Measurements from ENCODE around the gene EYS.
"Not testable (repeated sequence)": the region's sequence is repeated elsewhere in the genome, so short reads cannot be mapped to it uniquely, and the experiment has no call there.

EYS gene

DNA sequence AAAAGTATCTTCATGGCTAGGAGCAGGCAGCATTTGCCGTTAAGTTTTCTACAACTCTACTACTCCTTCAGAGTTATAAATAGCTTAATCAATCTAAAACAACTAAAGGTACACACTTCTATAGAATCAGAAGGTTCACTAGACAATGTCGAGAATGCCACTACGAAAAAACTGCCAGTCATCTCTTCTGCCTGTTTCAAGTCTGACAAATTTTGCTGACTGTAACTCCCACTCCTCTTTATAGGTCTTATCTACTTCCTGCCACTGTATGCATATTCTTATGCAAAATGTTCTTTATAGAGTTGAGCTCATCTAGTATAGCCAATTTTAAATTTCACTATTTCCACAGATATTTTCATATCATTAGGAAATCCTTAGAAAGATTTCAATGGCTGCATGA lies 160.1 kb downstream of the EYS start:
- H3K4me2 ChIP-seq (ENCODE audit: low read length), result no peak overlapping the region
- no peak overlapping the region for H3K9ac ChIP-seq (ENCODE audit: low read depth, low read length)
- H3K27me3 ChIP-seq (ENCODE audit: control insufficient read depth, insufficient read depth, low read length), result no peaks in the 10 kb centered on the region
- no peaks in the 10 kb centered on the region for H3K9me3 ChIP-seq (replicated peaks; ENCODE audit: low read length)
- no peaks in the 10 kb centered on the region for H3K4me1 ChIP-seq (ENCODE audit: control insufficient read depth, insufficient read depth, low read length)
- H3K4me3 ChIP-seq (ENCODE audit: low read length), result no peak overlapping the region
- no peaks in the 10 kb centered on the region for H3K36me3 ChIP-seq (ENCODE audit: insufficient read depth, low read length)

DNA sequence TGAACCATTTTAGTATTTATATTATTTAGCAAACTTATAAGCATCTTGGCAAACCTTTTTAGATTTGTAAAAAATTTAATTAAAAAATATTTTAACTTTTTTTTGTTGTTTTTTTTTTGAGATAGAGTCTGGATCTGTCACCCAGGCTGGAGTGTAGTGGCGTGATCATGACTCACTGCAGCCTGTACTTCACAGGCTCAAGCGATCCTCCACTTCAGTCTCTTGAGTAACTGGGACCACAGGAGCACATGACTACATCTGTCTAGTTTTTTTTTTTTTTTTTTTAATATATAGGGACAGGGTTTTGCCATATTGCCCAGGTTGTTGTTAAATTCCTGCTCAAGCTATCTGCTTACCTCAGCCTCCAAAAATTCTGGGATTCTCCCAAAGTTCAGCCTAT lies 161.1 kb downstream of the EYS start:
- Histone ChIP-seq H3K4me2 (ENCODE audit: low read length) (no peak overlapping the region), H3K4me3 (ENCODE audit: low read length) (no peak overlapping the region), H3K27me3 (ENCODE audit: control insufficient read depth, insufficient read depth, low read length) (no peaks in the 10 kb centered on the region), H3K4me1 (ENCODE audit: control insufficient read depth, insufficient read depth, low read length) (no peaks in the 10 kb centered on the region), H3K9me3 (replicated peaks; ENCODE audit: low read length) (no peaks in the 10 kb centered on the region), H3K9ac (ENCODE audit: low read depth, low read length) (no peak overlapping the region), H3K36me3 (ENCODE audit: insufficient read depth, low read length) (no peaks in the 10 kb centered on the region)

DNA sequence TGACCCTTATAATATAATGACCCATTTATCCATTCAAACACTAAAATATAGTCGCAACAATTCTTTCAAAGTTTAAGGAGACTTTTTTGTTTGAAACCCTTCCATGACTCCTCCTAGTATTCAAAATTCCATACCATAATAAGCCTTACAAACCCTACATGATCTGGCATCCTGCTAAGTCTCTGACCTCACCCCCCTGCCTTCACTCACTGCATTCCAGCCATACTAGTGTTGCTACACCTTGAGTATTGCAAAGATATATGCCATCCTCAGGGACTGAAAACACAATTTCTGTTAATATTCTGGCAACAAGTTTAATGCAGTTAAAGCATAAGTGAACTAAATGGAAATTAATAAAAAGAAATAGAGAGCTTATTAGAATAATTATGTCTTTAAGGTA lies 168.4 kb downstream of the EYS start:
- Histone ChIP-seq H3K9me3 (replicated peaks; ENCODE audit: low read length) (peaks cover 4% of the 10 kb centered on the region), H3K4me2 (ENCODE audit: low read length) (no peak overlapping the region)

DNA sequence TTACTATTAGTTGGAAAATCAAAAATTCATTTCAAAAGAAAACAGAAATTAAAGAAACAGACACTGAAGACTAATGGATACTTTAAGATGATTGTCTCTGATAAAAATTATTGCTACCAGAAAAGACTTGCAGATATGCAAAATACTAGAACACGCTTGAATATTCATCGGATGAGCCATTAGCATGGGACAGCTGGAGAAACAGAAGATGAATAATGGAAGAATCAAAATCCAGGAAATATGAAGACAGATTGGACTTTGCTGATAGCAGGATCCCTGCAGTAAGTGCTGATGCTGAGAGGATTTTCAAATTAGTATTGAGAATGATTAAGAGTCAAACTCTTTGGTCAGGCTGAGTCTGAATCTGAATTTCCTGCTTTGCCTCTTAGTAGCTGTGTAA lies 169.4 kb downstream of the EYS start:
- no peak overlapping the region for H3K9ac ChIP-seq (ENCODE audit: low read depth, low read length)
- no peak overlapping the region for H3K4me2 ChIP-seq (ENCODE audit: low read length)
- no peak overlapping the region for H3K4me3 ChIP-seq (ENCODE audit: low read length)
- peaks cover 4% of the 10 kb centered on the region for H3K9me3 ChIP-seq (replicated peaks; ENCODE audit: low read length)
- H3K36me3 ChIP-seq (ENCODE audit: insufficient read depth, low read length), result no peaks in the 10 kb centered on the region
- no peaks in the 10 kb centered on the region for H3K27me3 ChIP-seq (ENCODE audit: control insufficient read depth, insufficient read depth, low read length)
- H3K4me1 ChIP-seq (ENCODE audit: control insufficient read depth, insufficient read depth, low read length), result no peaks in the 10 kb centered on the region

More for the DNA sequence above, 168.4 kb downstream of the EYS start:
- no peaks in the 10 kb centered on the region for H3K4me1 ChIP-seq (ENCODE audit: control insufficient read depth, insufficient read depth, low read length)
- no peaks in the 10 kb centered on the region for H3K36me3 ChIP-seq (ENCODE audit: insufficient read depth, low read length)
- H3K4me3 ChIP-seq (ENCODE audit: low read length), result no peak overlapping the region
- no peaks in the 10 kb centered on the region for H3K27me3 ChIP-seq (ENCODE audit: control insufficient read depth, insufficient read depth, low read length)
- no peak overlapping the region for H3K9ac ChIP-seq (ENCODE audit: low read depth, low read length)

DNA sequence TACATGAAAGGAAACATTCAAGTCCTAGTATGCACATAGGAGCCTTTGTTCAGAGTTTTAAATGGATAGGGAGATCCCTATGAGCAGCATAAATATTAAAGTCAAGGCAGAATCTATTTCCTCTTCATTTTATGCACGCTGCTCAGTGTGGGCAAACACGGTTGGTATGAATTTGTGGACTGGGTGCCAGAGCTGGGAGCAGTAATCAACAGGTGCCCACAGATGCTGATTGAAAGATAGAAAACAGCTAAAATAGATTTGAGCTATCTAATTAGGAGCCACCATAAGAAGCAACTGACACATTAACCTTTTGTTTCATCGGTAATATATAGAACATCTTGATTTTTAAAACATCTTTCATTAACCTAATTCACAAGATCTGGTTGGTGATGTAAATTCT lies 175.5 kb downstream of the EYS start:
- no peak overlapping the region for H3K4me2 ChIP-seq (ENCODE audit: low read length)
- H3K36me3 ChIP-seq (ENCODE audit: insufficient read depth, low read length), result no peaks in the 10 kb centered on the region
- no peak overlapping the region for H3K9ac ChIP-seq (ENCODE audit: low read depth, low read length)
- no peaks in the 10 kb centered on the region for H3K27me3 ChIP-seq (ENCODE audit: control insufficient read depth, insufficient read depth, low read length)
- no peak overlapping the region for H3K4me3 ChIP-seq (ENCODE audit: low read length)
- no peaks in the 10 kb centered on the region for H3K4me1 ChIP-seq (ENCODE audit: control insufficient read depth, insufficient read depth, low read length)
- peaks cover 4% of the 10 kb centered on the region for H3K9me3 ChIP-seq (replicated peaks; ENCODE audit: low read length)

DNA sequence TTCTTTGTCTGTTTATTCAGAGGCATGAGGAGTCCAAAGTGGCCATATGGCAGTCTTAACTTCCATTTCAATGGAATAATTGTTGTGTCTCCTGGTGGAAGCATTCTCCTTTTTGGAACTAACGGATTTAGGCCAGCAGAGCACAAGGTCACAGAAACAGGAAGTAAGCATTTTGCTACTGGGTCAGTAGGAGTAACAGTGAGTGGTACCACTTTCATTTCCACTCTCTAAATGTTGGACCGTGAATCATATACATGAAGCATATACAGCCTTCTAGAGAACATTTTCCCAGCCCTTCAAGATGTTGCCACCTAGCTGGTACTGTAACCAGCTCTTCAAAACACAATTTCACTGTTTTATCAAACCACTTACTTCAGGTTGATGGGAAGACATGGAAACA lies 182.8 kb downstream of the EYS start:
- H3K9me3 ChIP-seq (replicated peaks; ENCODE audit: low read length), result no peaks in the 10 kb centered on the region
- no peaks in the 10 kb centered on the region for H3K27me3 ChIP-seq (ENCODE audit: control insufficient read depth, insufficient read depth, low read length)
- H3K4me3 ChIP-seq (ENCODE audit: low read length), result no peak overlapping the region

DNA sequence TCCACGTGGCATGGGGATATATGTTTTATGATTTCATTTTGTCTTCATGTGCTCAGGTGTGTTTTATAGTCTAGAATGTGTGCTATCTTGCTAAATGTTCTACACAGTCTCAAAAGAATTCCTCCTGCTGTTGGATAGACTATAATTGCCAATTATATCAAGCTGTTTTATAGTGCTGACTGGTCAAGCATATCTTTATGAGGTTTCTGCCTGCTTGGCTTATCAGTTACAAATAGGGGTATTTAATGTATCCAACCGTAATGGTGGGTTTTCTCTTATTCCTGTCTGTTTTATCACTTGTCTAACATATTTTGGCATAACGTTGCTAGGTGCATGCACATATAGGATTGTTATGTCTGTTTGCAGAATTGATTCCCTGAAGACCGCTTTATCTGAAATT lies 201.3 kb downstream of the EYS start:
- Histone ChIP-seq H3K27me3 (ENCODE audit: control insufficient read depth, insufficient read depth, low read length) (no peaks in the 10 kb centered on the region), H3K4me1 (ENCODE audit: control insufficient read depth, insufficient read depth, low read length) (no peaks in the 10 kb centered on the region), H3K9me3 (replicated peaks; ENCODE audit: low read length) (peaks cover 2% of the 10 kb centered on the region), H3K4me2 (ENCODE audit: low read length) (no peak overlapping the region), H3K36me3 (ENCODE audit: insufficient read depth, low read length) (no peaks in the 10 kb centered on the region), H3K9ac (ENCODE audit: low read depth, low read length) (no peak overlapping the region), H3K4me3 (ENCODE audit: low read length) (no peak overlapping the region)

More for the DNA sequence above, 182.8 kb downstream of the EYS start:
- no peaks in the 10 kb centered on the region for H3K4me1 ChIP-seq (ENCODE audit: control insufficient read depth, insufficient read depth, low read length)
- H3K4me2 ChIP-seq (ENCODE audit: low read length), result no peak overlapping the region
- H3K36me3 ChIP-seq (ENCODE audit: insufficient read depth, low read length), result no peaks in the 10 kb centered on the region
- no peak overlapping the region for H3K9ac ChIP-seq (ENCODE audit: low read depth, low read length)

DNA sequence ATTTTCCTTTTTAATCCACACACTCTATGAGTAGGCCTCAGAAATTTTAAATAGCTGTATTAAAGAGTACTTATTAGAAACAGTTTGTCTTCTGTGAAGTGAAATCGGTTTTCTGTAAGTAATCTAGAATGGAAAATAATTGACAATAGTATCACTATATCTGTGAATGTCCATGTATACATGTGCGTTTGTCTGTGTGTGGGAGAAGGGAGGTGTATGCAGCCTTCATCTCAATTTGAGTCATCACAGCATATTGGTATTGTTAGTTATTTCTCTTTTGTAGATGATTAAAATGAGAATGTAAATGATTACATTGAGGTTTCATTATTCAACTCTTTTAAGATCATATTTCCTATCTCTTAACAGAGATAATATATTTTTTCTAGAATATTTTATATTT lies 206.0 kb downstream of the EYS start:
- H3K9ac ChIP-seq (ENCODE audit: low read depth, low read length), result no peak overlapping the region
- H3K4me2 ChIP-seq (ENCODE audit: low read length), result no peak overlapping the region
- no peaks in the 10 kb centered on the region for H3K4me1 ChIP-seq (ENCODE audit: control insufficient read depth, insufficient read depth, low read length)
- no peak overlapping the region for H3K4me3 ChIP-seq (ENCODE audit: low read length)
- no peaks in the 10 kb centered on the region for H3K36me3 ChIP-seq (ENCODE audit: insufficient read depth, low read length)
- no peaks in the 10 kb centered on the region for H3K9me3 ChIP-seq (replicated peaks; ENCODE audit: low read length)
- no peaks in the 10 kb centered on the region for H3K27me3 ChIP-seq (ENCODE audit: control insufficient read depth, insufficient read depth, low read length)

DNA sequence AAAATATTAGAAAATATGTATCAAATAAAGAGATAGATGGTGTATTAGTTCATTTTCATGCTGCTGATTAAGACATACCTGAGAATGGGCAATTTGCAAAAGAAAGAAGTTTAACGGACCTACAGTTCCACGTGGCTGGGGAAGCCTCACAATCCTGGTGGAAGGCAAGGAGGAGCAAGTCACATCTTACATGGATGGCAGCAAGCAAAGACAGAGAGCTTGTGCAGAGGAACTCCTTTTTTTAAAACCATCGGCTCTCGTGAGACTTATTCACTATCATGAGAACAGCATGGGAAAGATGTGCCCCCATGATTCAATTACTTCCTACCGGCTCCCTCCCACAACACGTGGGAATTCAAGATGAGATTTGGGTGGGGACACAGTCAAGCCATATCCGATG lies 223.4 kb downstream of the EYS start:
- not testable (repeated sequence) for H3K4me2 ChIP-seq (ENCODE audit: low read length); H3K4me1 ChIP-seq (ENCODE audit: control insufficient read depth, insufficient read depth, low read length); H3K27me3 ChIP-seq (ENCODE audit: control insufficient read depth, insufficient read depth, low read length); H3K9me3 ChIP-seq (replicated peaks; ENCODE audit: low read length); H3K9ac ChIP-seq (ENCODE audit: low read depth, low read length); H3K36me3 ChIP-seq (ENCODE audit: insufficient read depth, low read length); H3K4me3 ChIP-seq (ENCODE audit: low read length)

DNA sequence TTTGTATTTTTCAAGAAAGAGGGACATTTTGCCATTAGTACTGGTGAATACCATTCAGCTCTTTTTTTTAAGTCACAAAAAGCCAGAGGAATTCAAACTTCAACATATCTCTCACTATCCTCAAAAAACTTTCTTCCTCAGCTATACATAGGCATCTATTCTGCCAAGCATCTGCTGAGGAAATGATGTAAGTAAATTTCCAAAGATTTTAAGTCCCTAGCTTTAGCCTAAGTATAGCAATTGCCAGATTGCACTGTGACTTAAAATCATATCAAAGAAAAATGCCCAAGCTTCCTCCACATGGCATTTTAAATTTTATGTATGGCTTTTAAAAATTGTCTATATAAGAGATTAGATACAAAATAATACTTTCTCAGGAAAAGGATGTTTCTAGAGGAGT lies 237.4 kb downstream of the EYS start:
- H3K9ac ChIP-seq (ENCODE audit: low read depth, low read length), result no peak overlapping the region
- no peak overlapping the region for H3K4me2 ChIP-seq (ENCODE audit: low read length)
- H3K27me3 ChIP-seq (ENCODE audit: control insufficient read depth, insufficient read depth, low read length), result no peaks in the 10 kb centered on the region
- H3K4me3 ChIP-seq (ENCODE audit: low read length), result no peak overlapping the region
- H3K4me1 ChIP-seq (ENCODE audit: control insufficient read depth, insufficient read depth, low read length), result no peaks in the 10 kb centered on the region
- no peaks in the 10 kb centered on the region for H3K36me3 ChIP-seq (ENCODE audit: insufficient read depth, low read length)
- peaks cover 4% of the 10 kb centered on the region for H3K9me3 ChIP-seq (replicated peaks; ENCODE audit: low read length)

DNA sequence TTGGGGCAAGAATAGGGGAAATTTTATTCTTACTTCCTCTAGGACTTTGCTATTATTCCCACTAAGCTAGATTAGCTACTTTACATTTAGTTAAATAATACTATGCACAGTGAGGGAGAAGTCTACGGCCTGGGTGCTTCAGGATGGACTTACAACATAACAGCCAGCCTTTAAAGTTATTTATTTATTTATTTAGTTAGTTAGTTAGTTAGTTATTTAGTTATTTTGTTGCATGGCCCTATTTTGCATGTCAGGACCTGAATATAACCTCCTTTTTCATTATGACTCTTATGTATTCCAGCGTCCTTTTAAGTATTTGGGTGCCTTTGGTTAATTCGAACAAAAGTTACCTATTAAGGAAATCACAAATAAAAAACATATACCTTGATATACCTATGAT lies 238.7 kb downstream of the EYS start:
- Histone ChIP-seq H3K4me1 (ENCODE audit: control insufficient read depth, insufficient read depth, low read length) (no peaks in the 10 kb centered on the region), H3K9me3 (replicated peaks; ENCODE audit: low read length) (peaks cover 5% of the 10 kb centered on the region)

DNA sequence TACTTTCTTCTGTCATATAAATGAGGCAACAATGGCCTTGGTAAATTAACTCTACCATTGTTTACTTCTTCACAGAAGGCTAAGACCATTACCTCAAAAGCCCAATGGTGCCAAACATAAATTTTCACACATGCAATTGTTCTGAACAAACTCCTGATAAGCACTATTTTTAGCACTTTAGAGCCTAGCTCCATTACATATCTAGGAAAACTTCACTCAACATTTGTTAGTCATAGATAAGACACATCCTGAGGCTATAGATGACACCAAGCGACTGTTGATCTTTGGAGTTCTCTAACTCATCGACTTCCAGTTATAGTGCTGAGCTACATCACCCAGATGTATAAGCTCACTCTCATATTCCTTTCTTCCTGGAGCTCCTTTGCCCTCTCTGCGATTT lies 245.9 kb downstream of the EYS start:
- Histone ChIP-seq H3K27me3 (ENCODE audit: control insufficient read depth, insufficient read depth, low read length) (no peaks in the 10 kb centered on the region), H3K36me3 (ENCODE audit: insufficient read depth, low read length) (no peaks in the 10 kb centered on the region), H3K4me2 (ENCODE audit: low read length) (no peak overlapping the region), H3K4me3 (ENCODE audit: low read length) (no peak overlapping the region), H3K4me1 (ENCODE audit: control insufficient read depth, insufficient read depth, low read length) (no peaks in the 10 kb centered on the region), H3K9ac (ENCODE audit: low read depth, low read length) (no peak overlapping the region), H3K9me3 (replicated peaks; ENCODE audit: low read length) (peaks cover 5% of the 10 kb centered on the region)

More for the DNA sequence above, 238.7 kb downstream of the EYS start:
- H3K36me3 ChIP-seq (ENCODE audit: insufficient read depth, low read length), result no peaks in the 10 kb centered on the region
- H3K4me2 ChIP-seq (ENCODE audit: low read length), result no peak overlapping the region
- no peak overlapping the region for H3K4me3 ChIP-seq (ENCODE audit: low read length)
- no peaks in the 10 kb centered on the region for H3K27me3 ChIP-seq (ENCODE audit: control insufficient read depth, insufficient read depth, low read length)
- H3K9ac ChIP-seq (ENCODE audit: low read depth, low read length), result no peak overlapping the region

Measured in skeletal muscle satellite cell (primary cell).